SW480 (cell line): ENCODE measurements around the gene ITGB1BP1.

ENCODE experiments used
- DNase-seq: peaks from one replicate; pipeline ENCODE4 v3.0.0-alpha.2; 2016; ENCODE audit warnings: low spot score

The ITGB1BP1 gene

GRCh38 chr2:9377461-9378097 lies 45.7 kb downstream of the ITGB1BP1 start:
- DNase-seq = no peak

GRCh38 chr2:9375857-9376428 lies 47.4 kb downstream of the ITGB1BP1 start:
- no peak for DNase-seq

GRCh38 chr2:9374071-9374730 lies 49.1 kb downstream of the ITGB1BP1 start:
- no peak for DNase-seq

- no peak for DNase-seq
Measured at GRCh38 chr2:9373476-9373875, 49.9 kb downstream of the ITGB1BP1 start.

- no peak for DNase-seq
Measured at GRCh38 chr2:9373047-9373446, 50.3 kb downstream of the ITGB1BP1 start.

- no peak for DNase-seq
Measured at GRCh38 chr2:9370746-9371145, 52.6 kb downstream of the ITGB1BP1 start.

- no peak for DNase-seq
Measured at GRCh38 chr2:9366026-9366425, 57.3 kb downstream of the ITGB1BP1 start.

- DNase-seq = no peak
Measured at GRCh38 chr2:9365498-9366019, 57.8 kb downstream of the ITGB1BP1 start.

- DNase-seq = no peak
Measured at GRCh38 chr2:9364791-9365497, 58.4 kb downstream of the ITGB1BP1 start.

GRCh38 chr2:9364373-9364772 lies 59.0 kb downstream of the ITGB1BP1 start:
- DNase-seq = no peak

GRCh38 chr2:9360701-9361100 lies 62.6 kb downstream of the ITGB1BP1 start:
- no peak for DNase-seq

- no peak for DNase-seq
Measured at GRCh38 chr2:9360110-9360509, 63.2 kb downstream of the ITGB1BP1 start.

- no peak for DNase-seq
Measured at GRCh38 chr2:9359463-9359862, 63.9 kb downstream of the ITGB1BP1 start.

GRCh38 chr2:9358846-9359245 lies 64.5 kb downstream of the ITGB1BP1 start:
- DNase-seq = no peak

GRCh38 chr2:9356261-9356660 lies 67.1 kb downstream of the ITGB1BP1 start:
- DNase-seq = no peak

GRCh38 chr2:9355716-9356115 lies 67.6 kb downstream of the ITGB1BP1 start:
- DNase-seq = no peak

GRCh38 chr2:9355270-9355669 lies 68.1 kb downstream of the ITGB1BP1 start:
- DNase-seq = no peak

GRCh38 chr2:9354318-9354717 lies 69.0 kb downstream of the ITGB1BP1 start:
- no peak for DNase-seq
